ENCODE results near the gene CNOT8.

The CNOT8 gene

DNA sequence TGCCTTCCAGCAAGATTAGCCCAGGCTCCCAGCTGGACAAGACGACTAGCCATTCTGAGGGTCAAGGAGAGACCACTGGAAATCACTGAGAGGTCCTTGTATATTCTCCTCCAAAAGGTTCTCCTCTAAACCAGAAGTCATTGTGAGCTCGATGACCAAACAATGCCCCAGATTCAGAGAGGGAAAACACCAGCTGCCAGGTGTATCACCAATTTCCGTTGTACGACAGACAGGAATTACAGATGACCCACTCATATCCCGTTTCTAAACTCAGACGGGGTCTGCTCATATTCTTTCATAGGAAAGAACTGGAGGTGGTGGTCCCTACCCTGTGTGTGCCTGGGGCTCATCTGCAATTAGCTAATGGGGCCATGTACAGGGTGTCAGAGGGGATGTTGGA lies 22.2 kb upstream of the CNOT8 start:
- DNase-seq, result no peak

DNA sequence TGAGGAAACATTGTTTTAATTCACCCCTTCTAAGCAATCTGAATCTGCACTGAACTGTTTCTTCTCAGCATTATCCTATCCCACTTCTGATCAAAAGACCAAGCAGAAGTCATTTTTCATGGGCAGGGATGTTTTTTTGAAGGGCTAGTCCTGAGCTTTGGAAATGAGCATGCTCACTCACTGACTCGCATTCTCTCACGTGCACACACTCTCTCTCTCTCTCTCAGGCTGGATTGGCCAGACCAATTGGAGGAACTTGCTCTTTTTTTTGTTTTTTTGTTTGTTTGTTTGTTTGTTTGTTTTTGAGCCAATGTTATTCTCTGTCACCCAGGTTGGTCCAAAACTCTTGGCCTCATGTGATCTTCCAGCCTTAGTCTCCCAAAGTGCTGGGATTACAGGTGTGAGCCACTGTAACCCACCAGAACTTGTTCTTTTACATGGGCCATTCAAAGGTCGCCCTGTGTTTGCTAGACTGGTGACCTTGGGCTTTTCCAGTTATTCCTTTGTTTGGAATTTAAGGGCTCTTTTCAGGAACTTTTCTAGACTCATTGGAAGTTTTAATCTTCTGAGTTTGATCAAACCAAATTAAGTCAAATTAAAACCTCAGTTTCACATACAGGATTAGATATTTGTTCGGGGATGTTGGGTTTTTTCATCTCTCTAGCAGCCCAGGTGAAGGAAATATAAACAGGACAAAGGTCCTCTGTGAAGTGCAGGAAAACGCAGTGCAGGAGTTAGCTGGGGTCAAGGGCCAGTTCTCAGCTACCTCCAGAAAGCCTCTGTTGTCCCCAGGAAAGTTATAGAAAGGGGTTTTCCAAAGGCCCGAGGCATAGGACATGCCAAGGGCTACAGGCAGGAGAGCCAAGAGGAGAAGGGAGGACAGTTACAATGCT lies 21.2 kb upstream of the CNOT8 start:
- no peak for DNase-seq

DNA sequence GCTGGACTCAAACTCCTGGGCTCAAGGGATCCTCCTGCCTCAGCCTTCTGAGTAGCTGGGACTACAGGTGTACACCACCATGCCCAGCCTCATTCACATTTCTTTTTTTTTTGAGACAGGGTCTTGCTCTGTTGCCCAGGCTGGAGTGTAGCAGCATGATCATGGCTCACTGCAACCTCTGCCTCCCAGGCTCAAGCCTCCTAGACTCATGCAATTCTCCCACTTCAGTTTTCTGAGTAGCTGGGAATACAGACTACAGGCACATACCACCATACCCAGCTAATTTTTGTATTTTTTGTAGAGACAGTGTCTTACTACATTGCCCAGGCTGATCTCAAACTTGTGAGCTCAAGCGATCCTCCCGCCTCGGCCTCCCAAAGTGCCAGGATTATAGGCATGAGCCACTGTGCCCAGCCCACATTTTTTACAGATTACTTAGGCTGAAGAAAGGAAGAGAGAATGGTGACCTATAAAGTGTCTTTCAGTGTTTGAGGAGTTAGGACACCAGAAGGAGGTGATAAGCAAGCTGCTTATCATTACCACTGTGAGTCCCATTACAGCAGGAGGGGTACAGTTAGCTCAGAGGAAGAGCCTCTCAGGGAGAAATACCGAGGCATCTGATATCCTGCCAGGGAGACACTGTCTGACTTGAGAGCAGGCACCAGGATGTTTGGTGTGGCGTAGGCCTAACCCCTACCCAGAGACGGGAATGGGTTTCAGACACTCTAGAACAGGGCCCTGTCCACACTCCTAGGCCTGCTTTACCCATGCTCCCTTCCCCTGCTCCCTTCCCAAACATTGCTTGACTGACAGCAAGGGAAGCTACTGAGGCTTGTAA lies 17.8 kb upstream of the CNOT8 start:
- DNase-seq, result no peak

DNA sequence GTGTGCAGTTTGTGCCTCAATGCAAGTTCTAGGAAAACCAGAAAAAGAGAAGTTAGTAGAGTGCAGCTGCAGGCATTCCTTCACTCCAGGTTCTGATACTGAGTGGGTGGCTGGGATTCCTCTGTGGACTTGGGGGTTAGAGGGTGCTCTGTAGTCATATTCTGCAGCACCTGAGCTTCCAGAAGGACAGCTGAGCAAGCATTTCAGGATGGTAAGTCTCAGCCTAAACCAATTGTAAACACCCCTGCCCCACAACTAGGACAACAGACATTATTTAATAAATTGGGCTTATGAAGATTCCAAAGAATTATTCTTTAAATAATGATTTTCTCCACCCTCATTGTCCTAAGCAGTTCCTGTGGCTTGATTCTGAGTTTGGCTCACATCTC lies 17.2 kb upstream of the CNOT8 start:
- no peak for DNase-seq

GRCh38 chr5:154842689-154843530 lies 15.5 kb upstream of the CNOT8 start:
- DNase-seq, result no peak

GRCh38 chr5:154844809-154845208 lies 13.6 kb upstream of the CNOT8 start:
- no peak for DNase-seq

GRCh38 chr5:154849264-154849785 lies 9.1 kb upstream of the CNOT8 start:
- no peak for DNase-seq

- DNase-seq, result no peak
These were observed 8.6 kb upstream of the CNOT8 start for GRCh38 chr5:154849791-154850201.

DNA sequence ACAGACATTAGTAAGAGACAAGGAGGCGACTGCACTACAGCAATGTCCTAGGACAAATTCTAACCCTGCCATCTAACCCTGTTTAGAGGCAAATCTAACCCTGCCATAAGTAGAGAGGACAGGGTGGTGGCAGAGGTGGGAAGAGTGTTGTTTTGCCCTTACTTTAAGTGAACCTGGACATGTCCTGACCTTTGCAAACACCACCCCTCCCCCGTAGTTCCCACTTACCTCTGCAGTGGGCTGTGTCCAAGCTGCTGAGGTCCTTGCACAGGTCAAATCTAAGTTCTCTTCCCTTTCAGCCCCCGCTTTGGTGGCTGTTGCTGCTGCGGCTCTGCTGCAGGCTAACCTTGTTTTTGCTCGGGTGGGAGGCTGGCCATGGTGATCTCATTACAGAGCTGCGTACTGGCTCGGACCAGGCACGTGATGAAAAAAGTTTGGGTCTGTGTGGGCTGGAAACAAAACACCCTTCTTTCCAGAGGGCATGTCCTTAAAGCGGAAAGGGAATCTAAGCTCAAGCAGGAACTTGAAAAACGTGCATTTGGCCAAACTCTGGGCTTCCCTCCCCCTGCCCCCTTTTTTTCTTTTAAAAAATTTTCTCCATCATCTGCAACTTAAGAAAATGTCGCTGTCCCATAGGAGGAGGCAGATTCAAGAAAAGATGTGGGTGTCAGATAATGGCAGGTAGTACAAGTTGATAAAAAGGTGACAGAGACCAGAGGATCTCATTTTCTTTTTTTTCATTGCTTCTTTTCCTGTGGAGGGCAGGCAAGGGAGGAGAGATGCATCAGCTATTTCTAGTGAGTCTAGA lies 8.0 kb upstream of the CNOT8 start, which contains the start of gene FAXDC2:
Gene FAXDC2 (minus strand): TSS at position 349 of the 808 bp plus-strand sequence. CDS start 12,425 bp downstream, outside the sequence.
- no peak for DNase-seq

- DNase-seq, result no peak
These were observed 7.1 kb upstream of the CNOT8 start for GRCh38 chr5:154851351-154851750.

- peak; percentile 91 for DNase-seq
These were observed 714 bp upstream of the CNOT8 start for GRCh38 chr5:154857530-154858296.

GRCh38 chr5:154858972-154859871 lies 795 bp downstream of the CNOT8 start:
- DNase-seq, result no peak

DNA sequence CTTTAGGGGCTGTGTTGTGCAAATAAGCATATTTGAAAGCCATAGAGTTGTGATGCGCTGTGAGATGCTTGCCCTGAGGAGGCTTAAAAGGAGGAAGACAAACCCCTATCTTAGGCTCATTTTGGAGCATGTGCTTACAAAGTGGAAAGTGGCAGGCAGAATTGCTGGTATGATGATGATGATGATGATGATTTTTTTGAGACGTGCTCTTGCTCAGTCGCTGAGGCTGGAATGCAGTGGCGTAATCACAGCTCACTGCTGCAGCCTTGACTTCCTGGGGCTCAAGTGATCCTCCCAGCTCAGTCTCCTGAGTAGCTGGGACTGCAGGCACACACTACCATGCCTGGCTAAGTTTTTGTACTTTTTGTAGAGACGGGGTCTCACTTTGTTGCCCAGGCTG lies 1.7 kb downstream of the CNOT8 start:
- DNase-seq, result no peak

GRCh38 chr5:154860765-154861164 lies 2.3 kb downstream of the CNOT8 start:
- no peak for DNase-seq

DNA sequence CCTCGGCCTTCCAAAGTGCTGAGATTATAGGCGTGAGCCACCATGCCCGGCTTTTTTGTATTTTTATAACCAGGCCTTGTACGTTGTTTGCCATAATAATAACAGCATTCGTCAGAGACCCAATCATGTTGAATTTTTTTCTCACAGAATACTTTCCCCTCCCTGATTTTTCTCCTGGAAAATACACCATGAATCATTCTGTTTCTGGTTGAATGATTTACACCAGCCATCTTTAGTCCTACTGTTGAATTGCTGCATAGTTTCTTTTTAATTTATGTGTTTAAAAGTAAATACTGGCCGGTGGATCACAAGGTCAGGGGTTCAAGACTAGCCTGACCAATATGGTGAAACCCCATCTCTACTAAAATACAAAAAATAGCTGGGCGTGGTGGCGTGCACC lies 3.5 kb downstream of the CNOT8 start:
- DNase-seq, result no peak

- no peak for DNase-seq
These were observed 4.3 kb downstream of the CNOT8 start for GRCh38 chr5:154862766-154863165.

GRCh38 chr5:154863291-154864080 lies 5.1 kb downstream of the CNOT8 start:
- DNase-seq, result no peak

GRCh38 chr5:154865466-154866184 lies 7.2 kb downstream of the CNOT8 start:
- DNase-seq, result no peak
